Endothelial cell (in vitro differentiated cells): ENCODE measurements around the gene SF3B2. TPM values are rescaled to one million over a fixed set of nuclear protein-coding genes. Genes with fewer than 3 reads are reported as not detected.

ENCODE experiments used
- DNase-seq: peaks from one replicate; pipeline ENCODE4 v3.0.0; 2021; ENCODE audit warnings: low spot score
- H3K27ac Mint-ChIP-seq: one replicate; pipeline ENCODE4 v1.8.0; 2021; ENCODE audit warnings: mixed read lengths, inconsistent platforms; ENCODE audit not compliant: unreplicated experiment
- H3K27me3 Mint-ChIP-seq: one replicate; pipeline ENCODE4 v1.8.0; 2021; ENCODE audit warnings: mild to moderate bottlenecking, moderate library complexity, mixed read lengths, inconsistent platforms; ENCODE audit not compliant: unreplicated experiment
- H3K36me3 Mint-ChIP-seq: one replicate; pipeline ENCODE4 v1.8.0; 2021; ENCODE audit warnings: mild to moderate bottlenecking, low read depth, mixed read lengths, inconsistent platforms; ENCODE audit not compliant: unreplicated experiment
- H3K4me1 Mint-ChIP-seq: one replicate; pipeline ENCODE4 v1.8.0; 2021; ENCODE audit warnings: mild to moderate bottlenecking, mixed read lengths, inconsistent platforms; ENCODE audit not compliant: unreplicated experiment
- H3K4me3 Mint-ChIP-seq: one replicate; pipeline ENCODE4 v1.8.0; 2021; ENCODE audit warnings: mild to moderate bottlenecking, mixed read lengths, inconsistent platforms; ENCODE audit not compliant: unreplicated experiment
- H3K9me3 Mint-ChIP-seq: one replicate; pipeline ENCODE4 v1.8.0; 2021; ENCODE audit warnings: mixed read lengths, inconsistent platforms; ENCODE audit not compliant: unreplicated experiment
- CTCF ChIP-seq: fragments of 200-600 bp; sonication (generic); IDR thresholded peaks from one replicate; pipeline ENCODE4 v1.5.0; 2021; ENCODE audit warnings: antibody characterized with exemption; ENCODE audit not compliant: unreplicated experiment
- total RNA-seq: library from RNA; stranded (reverse); fragmentation: NEBNext Ultra II Directional; extraction: Animal tissue kit (Norgen Biotek cat#: 25700); gene quantifications from one replicate; pipeline ENCODE4 v1.2.1, GENCODE V29; 2021; ENCODE audit not compliant: unreplicated experiment

Gene SF3B2
- total RNA-seq, 1 donor from 2014 or later = 174 TPM

DNA sequence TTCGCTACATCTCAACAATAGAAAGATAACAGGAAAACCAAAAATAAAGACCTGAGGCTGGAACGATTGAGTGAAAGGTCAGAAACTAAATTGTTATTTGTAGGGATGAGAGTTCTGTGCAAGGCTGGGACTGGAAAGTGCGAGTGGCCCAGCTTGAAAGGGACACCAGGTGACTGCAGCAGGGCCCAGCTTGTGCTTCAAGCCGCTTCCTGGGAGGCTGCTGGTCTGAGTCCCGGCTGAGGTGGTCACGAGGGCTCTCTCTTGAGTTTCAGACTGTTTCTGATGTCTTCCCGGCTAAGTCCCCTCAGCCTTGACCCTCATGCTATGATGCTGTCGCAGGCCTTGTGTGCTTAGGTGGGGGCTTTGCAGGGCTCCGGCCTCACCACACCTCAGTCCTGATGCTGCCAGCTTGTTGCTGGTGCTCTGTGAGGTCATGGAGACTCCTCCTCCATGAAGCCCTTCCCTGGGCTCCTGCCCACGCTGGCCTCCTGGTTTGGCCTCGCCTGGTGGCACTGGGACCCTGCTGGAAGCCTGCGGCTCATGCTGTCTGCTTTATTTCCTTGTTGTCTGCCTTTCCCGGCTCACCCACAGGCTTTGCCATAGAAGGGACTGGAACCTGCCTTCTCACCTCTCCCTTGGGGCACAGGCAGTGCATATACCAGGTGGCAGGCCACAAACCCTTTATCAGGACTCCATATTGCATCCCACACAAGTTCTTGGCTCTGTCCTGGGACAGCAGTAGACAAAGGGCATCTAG lies 45.9 kb upstream of the SF3B2 start:
- Mint-ChIP-seq H3K27me3 (peaks cover 23% of the 10 kb centered on the region), H3K9me3 (no peaks in the 10 kb centered on the region), H3K27ac (no peak overlapping the region), H3K4me3 (no peak overlapping the region), H3K36me3 (no peaks in the 10 kb centered on the region), H3K4me1 (peaks cover 28% of the 10 kb centered on the region)
- TF ChIP-seq CTCF = no peak
- no peak for DNase-seq

DNA sequence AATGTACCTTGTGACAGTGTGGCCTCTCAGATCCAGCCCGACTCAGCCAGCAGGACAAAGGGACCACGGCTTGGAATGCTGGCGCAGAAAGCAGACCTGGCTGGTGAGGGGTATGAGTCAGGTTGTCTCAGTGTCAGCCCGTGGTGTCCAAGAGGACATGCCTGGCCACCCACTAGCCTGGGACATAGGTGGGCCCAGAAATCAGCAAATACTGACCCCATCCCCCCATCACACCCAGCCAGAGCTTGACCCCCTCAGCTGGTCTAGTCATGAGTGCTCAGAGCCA lies 45.3 kb upstream of the SF3B2 start:
- no peak for DNase-seq
- Mint-ChIP-seq H3K4me3 (no peak overlapping the region), H3K36me3 (no peaks in the 10 kb centered on the region), H3K4me1 (peaks cover 23% of the 10 kb centered on the region), H3K27ac (no peak overlapping the region), H3K27me3 (peaks cover 18% of the 10 kb centered on the region), H3K9me3 (no peaks in the 10 kb centered on the region)
- TF ChIP-seq CTCF = no peak

DNA sequence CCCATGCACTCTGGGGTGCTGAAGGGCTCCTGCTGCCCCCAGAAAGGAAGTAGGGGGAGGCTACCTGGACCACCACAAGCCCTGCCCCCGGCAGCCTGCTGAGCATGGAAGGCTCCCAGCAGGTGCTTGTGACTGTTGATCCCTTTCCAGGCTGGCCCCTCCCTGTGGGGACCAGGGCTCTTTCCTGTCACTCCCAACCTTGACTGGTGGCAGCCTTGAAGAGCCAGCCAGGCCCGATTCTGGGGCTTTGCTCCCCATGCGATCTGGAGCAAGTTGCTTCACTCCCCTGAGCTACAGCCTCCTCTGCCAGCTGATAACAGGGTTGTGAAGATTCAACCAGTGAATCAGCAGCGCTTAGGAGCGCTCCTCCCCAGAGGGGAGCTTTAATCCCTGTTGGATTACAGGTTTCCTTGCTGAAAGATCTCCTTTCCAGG lies 44.9 kb upstream of the SF3B2 start:
- Mint-ChIP-seq H3K4me1 (peaks cover 21% of the 10 kb centered on the region), H3K27me3 (peaks cover 15% of the 10 kb centered on the region), H3K9me3 (no peaks in the 10 kb centered on the region), H3K27ac (no peak overlapping the region), H3K36me3 (no peaks in the 10 kb centered on the region), H3K4me3 (no peak overlapping the region)
- no peak for DNase-seq
- TF ChIP-seq CTCF = no peak

GRCh38 chr11:66008095-66008467 lies 44.1 kb upstream of the SF3B2 start:
- no peak overlapping the region for H3K27ac Mint-ChIP-seq
- H3K27me3 Mint-ChIP-seq = peaks cover 15% of the 10 kb centered on the region

More at GRCh38 chr11:66008095-66008467, 44.1 kb upstream of the SF3B2 start:
- DNase-seq = no peak
- no peaks in the 10 kb centered on the region for H3K36me3 Mint-ChIP-seq
- H3K4me3 Mint-ChIP-seq = no peak overlapping the region
- no peaks in the 10 kb centered on the region for H3K9me3 Mint-ChIP-seq
- peaks cover 17% of the 10 kb centered on the region for H3K4me1 Mint-ChIP-seq
- TF ChIP-seq CTCF = no peak
